Spleen (tissue), 11 donors: ENCODE measurements around the gene UACA. TPM values are rescaled to one million over a fixed set of nuclear protein-coding genes. Genes with fewer than 3 reads are reported as not detected.
"Not testable (repeated sequence)": the region's sequence is repeated elsewhere in the genome, so short reads cannot be mapped to it uniquely, and the experiment has no call there.

Source experiments
- DNase-seq: peaks from one replicate; pipeline ENCODE4 v3.0.0-alpha.2; 2020
- H3K27ac ChIP-seq, 8 donors: fragments of 200-600 bp; sonication (generic) in 7 of 8; 1 replicate in 4 of 8; 2 replicates in 4 of 8; pipeline versions ENCODE4 v1.5.0 to v1.8.0; 2016 to 2021; ENCODE audit warnings: inconsistent platforms in 4 of 8, mild to moderate bottlenecking in 4 of 8, moderate library complexity in 1 of 8
- H3K27me3 ChIP-seq, 7 donors: fragments of 200-600 bp; sonication (generic) in 6 of 7; replicated peaks in 1 of 7; 1 replicate in 4 of 7; 2 replicates in 3 of 7; pipeline versions ENCODE4 v1.5.0 to v1.8.0; 2016 to 2021; ENCODE audit warnings: inconsistent platforms in 3 of 7, mild to moderate bottlenecking in 1 of 7
- H3K36me3 ChIP-seq, 6 donors: fragments of 200-600 bp; sonication (generic) in 5 of 6; 1 replicate in 4 of 6; 2 replicates in 2 of 6; pipeline versions ENCODE4 v1.5.0 to v1.8.0; 2016 to 2021; ENCODE audit warnings: inconsistent platforms in 2 of 6
- H3K4me1 ChIP-seq, 6 donors: fragments of 200-600 bp; sonication (generic) in 5 of 6; 1 replicate in 3 of 6; 2 replicates in 3 of 6; pipeline versions ENCODE4 v1.5.0 to v1.8.0; 2016 to 2021; ENCODE audit warnings: inconsistent platforms in 3 of 6
- H3K4me3 ChIP-seq, 8 donors: fragments of 200-600 bp; sonication (generic) in 7 of 8; 1 replicate in 4 of 8; 2 replicates in 4 of 8; pipeline versions ENCODE4 v1.5.0 to v1.8.0; 2016 to 2021; ENCODE audit warnings: inconsistent platforms in 4 of 8, mild to moderate bottlenecking in 4 of 8, moderate library complexity in 2 of 8
- H3K9me3 ChIP-seq, 8 donors: fragments of 200-600 bp; sonication (generic) in 7 of 8; 1 replicate in 4 of 8; 2 replicates in 4 of 8; pipeline versions ENCODE4 v1.5.0 to v1.8.0; 2016 to 2021; ENCODE audit warnings: inconsistent platforms in 4 of 8
- CTCF ChIP-seq, 11 experiments: fragments of 200-600 bp in 7 of 11; fragments of 450-650 bp in 4 of 11; sonication (generic) in 4 of 11; IDR thresholded peaks in 8 of 11; conservative IDR thresholded peaks in 3 of 11; 1 replicate in 7 of 11; 2 replicates in 4 of 11; pipeline versions ENCODE4 v1.4.0 to v1.8.0; 2016 to 2021; ENCODE audit warnings: antibody characterized with exemption in 11 of 11, inconsistent platforms in 4 of 11, mild to moderate bottlenecking in 1 of 11
- POLR2A ChIP-seq, 3 donors: fragments of 450-650 bp; IDR thresholded peaks; one replicate each; pipeline ENCODE4 v1.5.1; 2017; ENCODE audit warnings: antibody characterized with exemption in 3 of 3, mild to moderate bottlenecking in 1 of 3
- POLR2AphosphoS5 ChIP-seq, 3 donors: sonication (generic); formaldehyde crosslinking; IDR thresholded peaks; one replicate each; pipeline ENCODE4 v1.5.1; 2017; ENCODE audit warnings: antibody characterized with exemption in 3 of 3
- WGBS, 5 donors: extraction: QIAGEN DNeasy Blood & Tissue Kit in 3 of 5; methylation state at CpG; one replicate each; pipeline versions ENCODE4 v1.1.5 to v1.1.7; 2013 to 2018; 5-methylcytosine and 5-hydroxymethylcytosine counted together
- intact Hi-C: fragments of 100-400 bp; cut with DNase I; formaldehyde crosslinking; loops from one replicate; pipeline ENCODE4 v1.15.0; 2023; ENCODE audit warnings: low total_unique reads
- polyA plus RNA-seq, 3 donors: library from polyadenylated mRNA; stranded (reverse); fragments of 200-250 nt; gene quantifications; one replicate each; pipeline ENCODE4 v1.2.1, GENCODE V29; 2013
- total RNA-seq, 7 donors: library from RNA; depleted of rRNA in 3 of 7; stranded (reverse); fragments of >200 nt in 3 of 7; fragmentation: NEBNext Ultra II Directional in 4 of 7; extraction: Animal tissue kit (Norgen Biotek cat#: 25700) in 4 of 7; gene quantifications; one replicate each; pipeline versions ENCODE4 v1.1.0 to v1.2.1, GENCODE V29; 2016 to 2021
- donor health status: healthy with polysubstance abuse.
- donor health status: DM: no; HTN: no; CAD: no; lungs with moderate emphysema.
- donor health status: DM: no; HTN: no; CAD: no.
- donor health status: Bipolar disorder and iron deficiency.
- donor health status: healthy.
- donor health status: DM: no; HTN: no; CAD: no.
- donor health status: DM: yes; HTN: yes; CAD: no.

Gene UACA
- total and polyA plus RNA-seq, 10 donors: 21.9 to 113 (median 78.6) TPM

DNA sequence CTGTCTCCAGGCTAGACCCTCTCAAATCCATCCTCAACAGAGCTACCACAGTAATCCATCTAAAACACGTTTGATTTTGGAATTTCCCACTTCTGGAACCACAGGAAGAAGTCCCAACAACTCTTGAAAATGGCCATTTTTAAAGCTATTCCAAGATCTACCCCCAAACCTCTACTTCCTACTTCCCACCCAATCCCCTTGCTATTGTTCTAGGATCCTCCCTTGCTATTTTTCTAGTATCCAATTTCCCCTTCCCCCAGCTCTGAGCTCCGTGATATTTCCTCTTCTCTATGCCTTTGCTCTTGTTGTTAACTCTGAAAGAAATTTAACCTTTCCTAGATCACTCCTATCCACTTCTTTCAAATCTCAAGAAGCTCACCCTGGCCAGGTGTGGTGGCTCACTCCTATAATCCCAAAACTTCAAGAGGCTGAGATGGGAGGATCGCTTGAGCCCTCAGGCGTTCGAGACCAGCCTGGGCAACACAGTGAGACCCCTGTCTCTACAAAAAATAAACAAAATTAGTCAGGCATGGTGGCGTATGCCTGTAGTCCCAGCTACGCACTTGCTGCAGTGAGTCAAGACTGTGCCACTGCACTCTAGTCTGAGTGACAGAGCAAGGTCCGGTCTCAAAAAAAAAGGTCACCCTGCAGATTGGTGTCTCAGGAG lies 13.0 kb downstream of the UACA start:
- H3K27me3 ChIP-seq: peaks cover 0 to 1% (median 0%) of the 10 kb centered on the region in 7 donors
- H3K4me1 ChIP-seq: peaks cover 6 to 54% (median 30%) of the 10 kb centered on the region in 6 donors
- intact Hi-C loops: no loop called here
- DNase-seq: no peak
- TF ChIP-seq POLR2AphosphoS5 (IDR thresholded peaks at IDR 0.05) (no peak), POLR2A (IDR thresholded peaks at IDR 0.05) (no peak), CTCF (IDR thresholded peaks at IDR 0.05 in 8 of 11, conservative IDR thresholded peaks at IDR 0.05 in 3 of 11) (no peak)
- H3K36me3 ChIP-seq: no peaks in the 10 kb centered on the region
- WGBS, 5 donors: 80 to 88% (median 81%) methylated on average over 8 of the region's 8 CpGs
- no peak overlapping the region for H3K4me3 ChIP-seq
- H3K27ac ChIP-seq: peak overlapping the region in 1 of 8 donors; percentile 33
- no peaks in the 10 kb centered on the region for H3K9me3 ChIP-seq

DNA sequence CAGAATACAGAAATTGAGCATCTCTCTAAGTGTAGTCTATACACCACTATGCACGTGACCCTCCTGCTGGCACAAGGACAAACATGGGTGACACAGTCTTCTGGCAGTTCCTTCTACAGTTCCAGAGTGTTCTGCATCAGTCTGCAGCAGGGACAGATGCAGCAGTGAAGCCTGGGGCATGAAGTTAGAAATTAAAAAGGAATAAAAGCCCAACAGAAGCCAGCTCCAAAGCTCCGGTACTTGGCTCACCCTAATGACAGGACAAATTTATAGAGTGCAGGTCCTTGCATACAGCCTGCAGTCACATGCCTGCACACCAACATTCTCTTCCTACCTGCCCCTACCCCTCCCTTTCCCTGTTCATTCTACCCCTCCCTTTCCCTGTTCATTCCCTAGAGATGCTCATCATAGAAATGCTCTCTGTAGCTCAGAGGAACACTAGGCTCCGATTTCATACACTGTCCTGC lies 15.0 kb downstream of the UACA start:
- Histone ChIP-seq H3K4me1 (peaks cover 7 to 67% (median 33%) of the 10 kb centered on the region in 6 donors), H3K9me3 (no peaks in the 10 kb centered on the region), H3K36me3 (no peaks in the 10 kb centered on the region), H3K27me3 (no peaks in the 10 kb centered on the region), H3K27ac (no peak overlapping the region), H3K4me3 (no peak overlapping the region)
- intact Hi-C loops: no loop called here
- WGBS, 5 donors: 39 to 53% (median 42%) methylated on average over 3 of the region's 3 CpGs
- TF ChIP-seq CTCF (IDR thresholded peaks at IDR 0.05 in 8 of 11, conservative IDR thresholded peaks at IDR 0.05 in 3 of 11) (no peak), POLR2AphosphoS5 (IDR thresholded peaks at IDR 0.05) (no peak), POLR2A (IDR thresholded peaks at IDR 0.05) (no peak)
- no peak for DNase-seq

DNA sequence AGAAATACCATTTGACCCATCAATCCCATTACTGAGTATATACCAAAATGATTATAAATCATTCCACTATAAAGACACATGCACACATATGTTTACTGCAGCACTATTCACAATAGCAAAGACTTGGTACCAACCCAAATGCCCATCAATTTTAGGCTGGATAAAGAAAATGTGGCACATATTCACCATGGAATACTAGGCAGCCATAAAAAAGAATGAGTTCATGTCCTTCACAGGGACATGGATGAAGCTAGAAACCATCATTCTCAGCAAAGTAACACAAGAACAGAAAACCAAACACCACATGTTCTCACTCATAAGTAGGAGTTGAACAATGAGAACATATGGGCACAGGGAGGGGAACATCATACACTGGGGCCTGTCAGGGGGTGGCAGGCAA lies 16.8 kb downstream of the UACA start:
- H3K36me3 ChIP-seq, DNase-seq, intact Hi-C loops, H3K9me3 ChIP-seq, H3K27me3 ChIP-seq, H3K4me3 ChIP-seq, H3K27ac ChIP-seq: not testable (repeated sequence)
- H3K4me1 ChIP-seq: peaks cover 12 to 67% (median 36%) of the 10 kb centered on the region in 6 donors

DNA sequence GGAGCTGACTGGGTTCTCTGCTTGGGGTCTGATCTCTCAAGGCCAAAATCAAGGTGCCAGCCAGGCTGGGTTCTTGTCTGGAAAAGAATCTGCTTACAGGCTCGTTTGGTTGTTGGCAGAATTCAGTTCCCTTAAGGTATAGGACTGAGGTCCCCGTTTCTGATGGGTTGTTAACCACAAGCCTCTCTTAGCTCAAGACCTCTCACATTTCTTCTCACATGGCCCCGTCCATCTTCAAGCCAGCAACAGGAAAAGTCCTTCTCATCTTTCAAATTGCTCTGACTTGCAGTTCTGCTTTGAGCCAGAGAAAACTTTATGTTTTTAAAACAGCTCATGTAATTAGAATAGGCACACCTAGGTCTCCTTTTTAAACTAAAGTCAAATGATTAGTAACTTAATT lies 20.4 kb downstream of the UACA start:
- peak overlapping the region; percentile 31 to 90 (median 78) for H3K27ac ChIP-seq
- DNase-seq: no peak
- H3K4me1 ChIP-seq: peaks cover 16 to 53% (median 33%) of the 10 kb centered on the region in 6 donors
- intact Hi-C loops: no loop called here
- no peak overlapping the region for H3K4me3 ChIP-seq
- 11 to 47% (median 23%) methylated on average over 3 of the region's 3 CpGs for whole genome bisulfite sequencing, 5 donors
- H3K27me3 ChIP-seq: no peaks in the 10 kb centered on the region
- no peaks in the 10 kb centered on the region for H3K9me3 ChIP-seq
- no peak for TF ChIP-seq POLR2A (IDR thresholded peaks at IDR 0.05)
- TF ChIP-seq CTCF (IDR thresholded peaks at IDR 0.05 in 8 of 11, conservative IDR thresholded peaks at IDR 0.05 in 3 of 11): no peak
- no peak for TF ChIP-seq POLR2AphosphoS5 (IDR thresholded peaks at IDR 0.05)
- no peaks in the 10 kb centered on the region for H3K36me3 ChIP-seq
